NT2/D1 (cell line): ENCODE results near the gene SCAPER.
"Not testable (repeated sequence)": the region's sequence is repeated elsewhere in the genome, so short reads cannot be mapped to it uniquely, and the experiment has no call there.

Experiments used
- DNase-seq: peaks from one replicate; pipeline ENCODE4 v3.0.0-alpha.2; 2011; ENCODE audit warnings: low read depth, low spot score
- H3K27me3 ChIP-seq: 2 replicates; pipeline ENCODE4 v1.6.0; 2011; ENCODE audit warnings: mild to moderate bottlenecking; ENCODE audit not compliant: insufficient read length, insufficient read depth
- H3K36me3 ChIP-seq: 2 replicates; pipeline ENCODE4 v1.6.1; 2011; ENCODE audit warnings: mild to moderate bottlenecking, low read length, mixed read lengths; ENCODE audit not compliant: insufficient read depth, insufficient read length
- H3K4me1 ChIP-seq: 2 replicates; pipeline ENCODE4 v1.5.1; 2011; ENCODE audit not compliant: insufficient read depth, insufficient read length
- H3K4me3 ChIP-seq: 2 replicates; pipeline ENCODE4 v1.5.1; 2011; ENCODE audit warnings: low read depth; ENCODE audit not compliant: insufficient read length
- H3K9ac ChIP-seq: 2 replicates; pipeline ENCODE4 v1.6.0; 2011; ENCODE audit warnings: low read depth; ENCODE audit not compliant: insufficient read length
- H3K9me3 ChIP-seq: 2 replicates; pipeline ENCODE4 v1.5.1; 2011; ENCODE audit warnings: mild to moderate bottlenecking, low read length; ENCODE audit not compliant: insufficient read depth
- SUZ12 ChIP-seq: IDR thresholded peaks from 2 replicates; pipeline ENCODE4 v1.6.1; 2011; ENCODE audit not compliant: insufficient read length, insufficient read depth; ENCODE audit errors: extremely low read depth
- YY1 ChIP-seq: IDR thresholded peaks from 2 replicates; pipeline ENCODE4 v1.6.1; 2011; ENCODE audit not compliant: insufficient read length, insufficient read depth
- ZNF274 ChIP-seq: IDR thresholded peaks from 2 replicates; pipeline ENCODE4 v1.6.1; 2011; ENCODE audit warnings: mild to moderate bottlenecking, low read depth, low read length

Gene SCAPER

GRCh38 chr15:76905855-76906254, 715 bp upstream of the SCAPER start:
- no peak overlapping the region for H3K9ac ChIP-seq
- no peak for TF ChIP-seq ZNF274
- no peak for TF ChIP-seq YY1
- TF ChIP-seq SUZ12 = no peak

GRCh38 chr15:76904461-76905012, 603 bp downstream of the SCAPER start:
- DNase-seq = no peak
- Histone ChIP-seq H3K4me1 (peaks cover 5% of the 10 kb centered on the region), H3K27me3 (peaks cover 32% of the 10 kb centered on the region), H3K4me3 (peak overlapping the region; percentile 71), H3K9me3 (peaks cover 8% of the 10 kb centered on the region; the same call in 1 of the 2 replicates), H3K36me3 (no peaks in the 10 kb centered on the region), H3K9ac (peak overlapping the region; percentile 78)
- TF ChIP-seq YY1 = no peak
- TF ChIP-seq SUZ12 = no peak
- no peak for TF ChIP-seq ZNF274

More at GRCh38 chr15:76905855-76906254, 715 bp upstream of the SCAPER start:
- Histone ChIP-seq H3K4me3 (no peak overlapping the region), H3K4me1 (peaks cover 3% of the 10 kb centered on the region), H3K27me3 (peaks cover 32% of the 10 kb centered on the region), H3K36me3 (no peaks in the 10 kb centered on the region), H3K9me3 (peaks cover 4% of the 10 kb centered on the region; the same call in 1 of the 2 replicates)
- DNase-seq = no peak

GRCh38 chr15:76903251-76903681, 1.9 kb downstream of the SCAPER start:
- Histone ChIP-seq H3K4me3 (no peak overlapping the region), H3K36me3 (no peaks in the 10 kb centered on the region), H3K9me3 (peaks cover 20% of the 10 kb centered on the region; the same call in 1 of the 2 replicates), H3K9ac (no peak overlapping the region), H3K4me1 (peaks cover 5% of the 10 kb centered on the region), H3K27me3 (peaks cover 32% of the 10 kb centered on the region)
- no peak for DNase-seq
- TF ChIP-seq SUZ12 (no peak), ZNF274 (no peak), YY1 (no peak)

GRCh38 chr15:76901965-76902364, 3.2 kb downstream of the SCAPER start:
- Histone ChIP-seq H3K27me3 (peaks cover 32% of the 10 kb centered on the region), H3K4me1 (peaks cover 5% of the 10 kb centered on the region), H3K4me3 (no peak overlapping the region), H3K36me3 (no peaks in the 10 kb centered on the region), H3K9ac (no peak overlapping the region), H3K9me3 (peaks cover 21% of the 10 kb centered on the region; the same call in 1 of the 2 replicates)
- DNase-seq = no peak
- TF ChIP-seq YY1 = no peak
- TF ChIP-seq SUZ12 = no peak
- no peak for TF ChIP-seq ZNF274

- peaks cover 21% of the 10 kb centered on the region; the same call in 1 of the 2 replicates for H3K9me3 ChIP-seq
- peaks cover 15% of the 10 kb centered on the region for H3K27me3 ChIP-seq
- H3K36me3 ChIP-seq, DNase-seq, H3K4me1 ChIP-seq, H3K4me3 ChIP-seq, H3K9ac ChIP-seq: not testable (repeated sequence)
These were observed 5.2 kb downstream of the SCAPER start for GRCh38 chr15:76899931-76900310.

GRCh38 chr15:76899176-76899930, 5.8 kb downstream of the SCAPER start:
- H3K9ac ChIP-seq, H3K4me1 ChIP-seq, H3K27me3 ChIP-seq, DNase-seq, H3K4me3 ChIP-seq, H3K36me3 ChIP-seq: not testable (repeated sequence)
- peaks cover 21% of the 10 kb centered on the region; the same call in 1 of the 2 replicates for H3K9me3 ChIP-seq

GRCh38 chr15:76898102-76898501, 7.0 kb downstream of the SCAPER start:
- no peak for DNase-seq
- H3K36me3 ChIP-seq = no peaks in the 10 kb centered on the region
- peaks cover 2% of the 10 kb centered on the region for H3K4me1 ChIP-seq
- H3K9ac ChIP-seq = no peak overlapping the region
- peaks cover 21% of the 10 kb centered on the region; the same call in 1 of the 2 replicates for H3K9me3 ChIP-seq
- no peaks in the 10 kb centered on the region for H3K27me3 ChIP-seq
- H3K4me3 ChIP-seq = no peak overlapping the region
- TF ChIP-seq SUZ12 (no peak), YY1 (no peak), ZNF274 (no peak)

- Histone ChIP-seq H3K36me3 (no peaks in the 10 kb centered on the region), H3K27me3 (no peaks in the 10 kb centered on the region), H3K4me1 (no peaks in the 10 kb centered on the region), H3K4me3 (no peak overlapping the region), H3K9ac (no peak overlapping the region), H3K9me3 (peaks cover 10% of the 10 kb centered on the region; the same call in 1 of the 2 replicates)
- TF ChIP-seq SUZ12 (no peak), YY1 (no peak), ZNF274 (no peak)
- DNase-seq = no peak
These were observed 11.0 kb downstream of the SCAPER start for GRCh38 chr15:76894174-76894573.

- DNase-seq, H3K9me3 ChIP-seq, H3K4me1 ChIP-seq, H3K36me3 ChIP-seq, H3K9ac ChIP-seq, H3K4me3 ChIP-seq, H3K27me3 ChIP-seq: not testable (repeated sequence)
These were observed 12.3 kb downstream of the SCAPER start for GRCh38 chr15:76892836-76893235.

- H3K9ac ChIP-seq, H3K9me3 ChIP-seq, H3K36me3 ChIP-seq, H3K27me3 ChIP-seq, H3K4me3 ChIP-seq, H3K4me1 ChIP-seq, DNase-seq: not testable (repeated sequence)
These were observed 17.6 kb downstream of the SCAPER start for GRCh38 chr15:76887280-76888141.
